HG03280 (cell line): ENCODE measurements around the gene FAM237B.

Experiments used
- ATAC-seq: cut with Tn5 transposase; IDR thresholded peaks from one replicate; pipeline ENCODE4 v1.9.1; 2021; ENCODE audit warnings: mild to moderate bottlenecking, moderate library complexity; ENCODE audit not compliant: unreplicated experiment

FAM237B gene

GRCh38 chr7:90298145-90299038, 22.7 kb downstream of the FAM237B start:
- peak; percentile 82 for ATAC-seq

- ATAC-seq, result no peak
These were observed 30.6 kb downstream of the FAM237B start for GRCh38 chr7:90290244-90291113.

GRCh38 chr7:90288154-90288553, 33.0 kb downstream of the FAM237B start:
- ATAC-seq, result no peak

GRCh38 chr7:90276033-90276728, 44.9 kb downstream of the FAM237B start:
- no peak for ATAC-seq

- ATAC-seq, result no peak
These were observed 46.9 kb downstream of the FAM237B start for GRCh38 chr7:90274161-90274560.

- no peak for ATAC-seq
These were observed 48.9 kb downstream of the FAM237B start for GRCh38 chr7:90272242-90272641.

- no peak for ATAC-seq
These were observed 49.4 kb downstream of the FAM237B start for GRCh38 chr7:90271753-90272152.

GRCh38 chr7:90270431-90271178, 50.5 kb downstream of the FAM237B start:
- no peak for ATAC-seq

- no peak for ATAC-seq
These were observed 51.9 kb downstream of the FAM237B start for GRCh38 chr7:90269163-90269562.

- ATAC-seq, result no peak
These were observed 53.7 kb downstream of the FAM237B start for GRCh38 chr7:90267263-90267858.

GRCh38 chr7:90266808-90267207, 54.3 kb downstream of the FAM237B start:
- ATAC-seq, result no peak
